Activated B cell treated with CpG ODN at 0.5 μM for 24 hours (primary cell): ENCODE results near the gene ACMSD. TPM values are rescaled to one million over a fixed set of nuclear protein-coding genes. Genes with fewer than 3 reads are reported as not detected.
"Not testable (repeated sequence)": the region's sequence is repeated elsewhere in the genome, so short reads cannot be mapped to it uniquely, and the experiment has no call there.

Experiments
- ATAC-seq: fragments of 200-7000 bp; cut with Tn5 transposase; one replicate; pipeline ENCODE4 v1.10.0; 2021; ENCODE audit warnings: low read depth, mild to moderate bottlenecking, moderate library complexity
- CTCF ChIA-PET: fragments of 350-600 bp; sonication (Branson Sonifier 250); formaldehyde crosslinking; loops from one replicate; lab custom pipeline; 2021; ENCODE audit warnings: antibody characterized with exemption; lab: Charles Lee
- POLR2A ChIA-PET: fragments of 350-600 bp; sonication (Branson Sonifier 250); formaldehyde crosslinking; loops from one replicate; lab custom pipeline; 2021; ENCODE audit warnings: antibody characterized with exemption; lab: Charles Lee
- DNase-seq: peaks from one replicate; pipeline ENCODE4 v3.0.0; 2022
- H3K27ac Mint-ChIP-seq: one replicate; pipeline ENCODE4 v1.8.0; 2020; ENCODE audit warnings: mixed read lengths
- H3K27me3 Mint-ChIP-seq: one replicate; pipeline ENCODE4 v1.8.0; 2021; ENCODE audit warnings: mixed read lengths
- H3K36me3 Mint-ChIP-seq: one replicate; pipeline ENCODE4 v1.8.0; 2021; ENCODE audit warnings: low read depth, mixed read lengths
- H3K4me1 Mint-ChIP-seq: one replicate; pipeline ENCODE4 v1.8.0; 2021; ENCODE audit warnings: mixed read lengths
- H3K4me3 Mint-ChIP-seq: one replicate; pipeline ENCODE4 v1.8.0; 2020; ENCODE audit warnings: mild to moderate bottlenecking, mixed read lengths
- H3K9me3 Mint-ChIP-seq: one replicate; pipeline ENCODE4 v1.8.0; 2020; ENCODE audit warnings: mixed read lengths
- CTCF ChIP-seq: fragments of 200-600 bp; IDR thresholded peaks from one replicate; pipeline ENCODE4 v1.8.0; 2022; ENCODE audit warnings: antibody characterized with exemption, mild to moderate bottlenecking
- intact Hi-C: fragments of 100-400 bp; cut with micrococcal nuclease; formaldehyde crosslinking; loops from one replicate; pipeline ENCODE4 v1.15.1; 2024
- total RNA-seq: library from RNA; stranded (reverse); gene quantifications from 2 replicates; pipeline ENCODE4 v1.2.3, GENCODE V29; 2022

Gene ACMSD
- total RNA-seq, 1 donor from 2014 or later: not detected

- H3K4me1 Mint-ChIP-seq: no peaks in the 10 kb centered on the region
- H3K4me3 Mint-ChIP-seq: no peak overlapping the region
- no peaks in the 10 kb centered on the region for H3K36me3 Mint-ChIP-seq
- CTCF ChIA-PET: interaction anchor here (0.8 kb wide), 1 partner anchor 395 kb away, joined by 3 read pairs; no protein-coding TSS in a partner anchor
- intact Hi-C loops: no loop called here
- H3K27me3 Mint-ChIP-seq: no peaks in the 10 kb centered on the region
- H3K27ac Mint-ChIP-seq: no peak overlapping the region
- POLR2A ChIA-PET: no interaction called here
- H3K9me3 Mint-ChIP-seq: peaks cover 2% of the 10 kb centered on the region
- ATAC-seq: no peak
- no peak for TF ChIP-seq CTCF
- no peak for DNase-seq
These were observed 7.3 kb downstream of the ACMSD start for GRCh38 chr2:134845719-134846118.

- Mint-ChIP-seq H3K4me1 (no peaks in the 10 kb centered on the region), H3K27ac (no peak overlapping the region)
These were observed 7.8 kb downstream of the ACMSD start for GRCh38 chr2:134846213-134846612.

GRCh38 chr2:134847582-134847981 lies 9.2 kb downstream of the ACMSD start:
- POLR2A ChIA-PET, H3K36me3 Mint-ChIP-seq, H3K27ac Mint-ChIP-seq, ATAC-seq, H3K4me3 Mint-ChIP-seq, DNase-seq, H3K4me1 Mint-ChIP-seq, H3K9me3 Mint-ChIP-seq, CTCF ChIA-PET, H3K27me3 Mint-ChIP-seq, intact Hi-C loops: not testable (repeated sequence)

More at GRCh38 chr2:134846213-134846612, 7.8 kb downstream of the ACMSD start:
- ChIA-PET CTCF (interaction anchor here (0.8 kb wide), 1 partner anchor 395 kb away, joined by 3 read pairs; no protein-coding TSS in a partner anchor), POLR2A (no interaction called here)
- TF ChIP-seq CTCF: no peak
- H3K9me3 Mint-ChIP-seq: peaks cover 2% of the 10 kb centered on the region
- no peaks in the 10 kb centered on the region for H3K27me3 Mint-ChIP-seq
- no peak for ATAC-seq
- no peak for DNase-seq
- H3K4me3 Mint-ChIP-seq: no peak overlapping the region
- intact Hi-C loops: no loop called here
- no peaks in the 10 kb centered on the region for H3K36me3 Mint-ChIP-seq

GRCh38 chr2:134852518-134852917 lies 14.1 kb downstream of the ACMSD start:
- CTCF ChIA-PET: no interaction called here
- intact Hi-C loops: no loop called here
- Mint-ChIP-seq H3K9me3 (peaks cover 2% of the 10 kb centered on the region), H3K27me3 (no peaks in the 10 kb centered on the region), H3K4me1 (peaks cover 5% of the 10 kb centered on the region), H3K4me3 (no peak overlapping the region), H3K27ac (no peak overlapping the region), H3K36me3 (no peaks in the 10 kb centered on the region)
- POLR2A ChIA-PET: no interaction called here
- no peak for ATAC-seq
- no peak for TF ChIP-seq CTCF
- DNase-seq: no peak

- Mint-ChIP-seq H3K36me3 (no peaks in the 10 kb centered on the region), H3K27me3 (no peaks in the 10 kb centered on the region), H3K4me3 (no peak overlapping the region), H3K4me1 (peaks cover 5% of the 10 kb centered on the region), H3K27ac (no peak overlapping the region), H3K9me3 (no peaks in the 10 kb centered on the region)
- intact Hi-C loops: no loop called here
- ChIA-PET POLR2A (interaction anchor here (0.6 kb wide), 1 partner anchor 210 kb away, joined by 3 read pairs; no protein-coding TSS in a partner anchor), CTCF (no interaction called here)
- DNase-seq (no peak), ATAC-seq (no peak)
- no peak for TF ChIP-seq CTCF
These were observed 17.3 kb downstream of the ACMSD start for GRCh38 chr2:134855709-134856108.

- Mint-ChIP-seq H3K36me3 (no peaks in the 10 kb centered on the region), H3K4me1 (no peaks in the 10 kb centered on the region)
- CTCF ChIA-PET: no interaction called here
These were observed 19.8 kb downstream of the ACMSD start for GRCh38 chr2:134858245-134858644.

More at GRCh38 chr2:134858245-134858644, 19.8 kb downstream of the ACMSD start:
- intact Hi-C loops: no loop called here
- H3K27ac Mint-ChIP-seq: no peak overlapping the region
- H3K4me3 Mint-ChIP-seq: no peak overlapping the region
- TF ChIP-seq CTCF: no peak
- H3K9me3 Mint-ChIP-seq: no peaks in the 10 kb centered on the region
- no peak for DNase-seq
- H3K27me3 Mint-ChIP-seq: no peaks in the 10 kb centered on the region
- no peak for ATAC-seq
- POLR2A ChIA-PET: no interaction called here
